ENCODE measurements around the gene SPSB4.
A peak's percentile ranks its signal among the peaks of the same experiment; 100 is the strongest.

The SPSB4 gene

DNA sequence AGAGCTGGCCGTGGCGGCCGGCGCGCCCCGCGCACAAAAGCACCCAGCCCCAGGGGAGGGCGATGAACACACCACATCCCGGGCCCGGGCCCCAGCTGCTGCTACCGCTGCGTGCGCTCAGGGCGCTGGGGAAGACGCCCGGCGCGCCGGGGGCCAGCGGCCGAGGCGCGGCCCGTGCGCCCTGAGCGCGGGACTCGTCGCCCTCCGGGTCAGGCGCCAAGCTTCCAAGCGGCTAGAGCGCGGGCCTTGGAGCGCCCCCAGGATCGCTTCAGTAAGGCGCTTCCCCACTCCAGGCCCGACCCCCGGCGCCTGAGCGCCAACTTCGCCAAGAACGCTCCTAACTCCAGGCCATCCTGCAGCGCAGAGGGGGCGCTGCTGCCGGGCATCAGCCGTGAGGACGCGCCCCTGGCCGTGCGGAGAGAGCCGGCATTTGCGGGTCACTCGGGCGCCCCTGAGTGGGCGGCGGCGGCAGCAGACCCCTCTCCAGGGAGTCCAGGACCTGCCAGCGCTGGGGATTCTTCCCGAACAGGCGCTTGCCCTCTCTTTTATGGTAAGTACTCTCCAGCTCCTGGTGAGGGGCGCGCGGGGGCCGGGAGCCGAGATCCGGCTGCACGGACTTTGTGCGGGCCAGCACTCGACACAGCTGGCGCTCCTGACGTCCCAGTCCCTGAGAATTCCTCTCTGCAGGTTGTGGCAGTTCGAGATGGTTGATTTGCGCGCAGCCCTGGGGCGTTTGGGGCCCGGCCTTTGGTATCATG, 475 bp downstream of the SPSB4 start:
- ATAC-seq = peak; percentile 49
- TF ChIP-seq, protein P1, sequence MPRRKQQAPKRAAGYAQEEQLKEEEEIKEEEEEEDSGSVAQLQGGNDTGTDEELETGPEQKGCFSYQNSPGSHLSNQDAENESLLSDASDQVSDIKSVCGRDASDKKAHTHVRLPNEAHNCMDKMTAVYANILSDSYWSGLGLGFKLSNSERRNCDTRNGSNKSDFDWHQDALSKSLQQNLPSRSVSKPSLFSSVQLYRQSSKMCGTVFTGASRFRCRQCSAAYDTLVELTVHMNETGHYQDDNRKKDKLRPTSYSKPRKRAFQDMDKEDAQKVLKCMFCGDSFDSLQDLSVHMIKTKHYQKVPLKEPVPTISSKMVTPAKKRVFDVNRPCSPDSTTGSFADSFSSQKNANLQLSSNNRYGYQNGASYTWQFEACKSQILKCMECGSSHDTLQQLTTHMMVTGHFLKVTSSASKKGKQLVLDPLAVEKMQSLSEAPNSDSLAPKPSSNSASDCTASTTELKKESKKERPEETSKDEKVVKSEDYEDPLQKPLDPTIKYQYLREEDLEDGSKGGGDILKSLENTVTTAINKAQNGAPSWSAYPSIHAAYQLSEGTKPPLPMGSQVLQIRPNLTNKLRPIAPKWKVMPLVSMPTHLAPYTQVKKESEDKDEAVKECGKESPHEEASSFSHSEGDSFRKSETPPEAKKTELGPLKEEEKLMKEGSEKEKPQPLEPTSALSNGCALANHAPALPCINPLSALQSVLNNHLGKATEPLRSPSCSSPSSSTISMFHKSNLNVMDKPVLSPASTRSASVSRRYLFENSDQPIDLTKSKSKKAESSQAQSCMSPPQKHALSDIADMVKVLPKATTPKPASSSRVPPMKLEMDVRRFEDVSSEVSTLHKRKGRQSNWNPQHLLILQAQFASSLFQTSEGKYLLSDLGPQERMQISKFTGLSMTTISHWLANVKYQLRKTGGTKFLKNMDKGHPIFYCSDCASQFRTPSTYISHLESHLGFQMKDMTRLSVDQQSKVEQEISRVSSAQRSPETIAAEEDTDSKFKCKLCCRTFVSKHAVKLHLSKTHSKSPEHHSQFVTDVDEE (CRISPR knock-in tag; IDR thresholded peaks at IDR 0.05) = no peak
- TF ChIP-seq ISL1 (CRISPR knock-in tag; IDR thresholded peaks at IDR 0.05) (no peak), TCF4 (CRISPR knock-in tag; IDR thresholded peaks at IDR 0.05; ENCODE audit: borderline replicate concordance) (no peak), OSR1 (CRISPR knock-in tag; IDR thresholded peaks at IDR 0.05) (no peak), ARNTL (CRISPR knock-in tag; IDR thresholded peaks at IDR 0.05; ENCODE audit: borderline replicate concordance, low read depth) (no peak), ESRRG (CRISPR knock-in tag; IDR thresholded peaks at IDR 0.05) (no peak), CSDC2 (CRISPR knock-in tag; IDR thresholded peaks at IDR 0.05) (no peak), PPARA (CRISPR knock-in tag; IDR thresholded peaks at IDR 0.05; ENCODE audit: borderline replicate concordance) (no peak), ZNF8 (CRISPR knock-in tag; IDR thresholded peaks at IDR 0.05) (no peak)
- TF ChIP-seq, protein P2, sequence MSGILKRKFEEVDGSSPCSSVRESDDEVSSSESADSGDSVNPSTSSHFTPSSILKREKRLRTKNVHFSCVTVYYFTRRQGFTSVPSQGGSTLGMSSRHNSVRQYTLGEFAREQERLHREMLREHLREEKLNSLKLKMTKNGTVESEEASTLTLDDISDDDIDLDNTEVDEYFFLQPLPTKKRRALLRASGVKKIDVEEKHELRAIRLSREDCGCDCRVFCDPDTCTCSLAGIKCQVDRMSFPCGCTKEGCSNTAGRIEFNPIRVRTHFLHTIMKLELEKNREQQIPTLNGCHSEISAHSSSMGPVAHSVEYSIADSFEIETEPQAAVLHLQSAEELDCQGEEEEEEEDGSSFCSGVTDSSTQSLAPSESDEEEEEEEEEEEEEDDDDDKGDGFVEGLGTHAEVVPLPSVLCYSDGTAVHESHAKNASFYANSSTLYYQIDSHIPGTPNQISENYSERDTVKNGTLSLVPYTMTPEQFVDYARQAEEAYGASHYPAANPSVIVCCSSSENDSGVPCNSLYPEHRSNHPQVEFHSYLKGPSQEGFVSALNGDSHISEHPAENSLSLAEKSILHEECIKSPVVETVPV (CRISPR knock-in tag; IDR thresholded peaks at IDR 0.05) = no peak
- TF ChIP-seq, protein P3, sequence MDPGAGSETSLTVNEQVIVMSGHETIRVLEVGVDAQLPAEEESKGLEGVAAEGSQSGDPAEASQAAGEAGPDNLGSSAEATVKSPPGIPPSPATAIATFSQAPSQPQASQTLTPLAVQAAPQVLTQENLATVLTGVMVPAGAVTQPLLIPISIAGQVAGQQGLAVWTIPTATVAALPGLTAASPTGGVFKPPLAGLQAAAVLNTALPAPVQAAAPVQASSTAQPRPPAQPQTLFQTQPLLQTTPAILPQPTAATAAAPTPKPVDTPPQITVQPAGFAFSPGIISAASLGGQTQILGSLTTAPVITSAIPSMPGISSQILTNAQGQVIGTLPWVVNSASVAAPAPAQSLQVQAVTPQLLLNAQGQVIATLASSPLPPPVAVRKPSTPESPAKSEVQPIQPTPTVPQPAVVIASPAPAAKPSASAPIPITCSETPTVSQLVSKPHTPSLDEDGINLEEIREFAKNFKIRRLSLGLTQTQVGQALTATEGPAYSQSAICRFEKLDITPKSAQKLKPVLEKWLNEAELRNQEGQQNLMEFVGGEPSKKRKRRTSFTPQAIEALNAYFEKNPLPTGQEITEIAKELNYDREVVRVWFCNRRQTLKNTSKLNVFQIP (CRISPR knock-in tag; IDR thresholded peaks at IDR 0.05; ENCODE audit: borderline replicate concordance, low read depth) = no peak
- TF ChIP-seq, protein P4, sequence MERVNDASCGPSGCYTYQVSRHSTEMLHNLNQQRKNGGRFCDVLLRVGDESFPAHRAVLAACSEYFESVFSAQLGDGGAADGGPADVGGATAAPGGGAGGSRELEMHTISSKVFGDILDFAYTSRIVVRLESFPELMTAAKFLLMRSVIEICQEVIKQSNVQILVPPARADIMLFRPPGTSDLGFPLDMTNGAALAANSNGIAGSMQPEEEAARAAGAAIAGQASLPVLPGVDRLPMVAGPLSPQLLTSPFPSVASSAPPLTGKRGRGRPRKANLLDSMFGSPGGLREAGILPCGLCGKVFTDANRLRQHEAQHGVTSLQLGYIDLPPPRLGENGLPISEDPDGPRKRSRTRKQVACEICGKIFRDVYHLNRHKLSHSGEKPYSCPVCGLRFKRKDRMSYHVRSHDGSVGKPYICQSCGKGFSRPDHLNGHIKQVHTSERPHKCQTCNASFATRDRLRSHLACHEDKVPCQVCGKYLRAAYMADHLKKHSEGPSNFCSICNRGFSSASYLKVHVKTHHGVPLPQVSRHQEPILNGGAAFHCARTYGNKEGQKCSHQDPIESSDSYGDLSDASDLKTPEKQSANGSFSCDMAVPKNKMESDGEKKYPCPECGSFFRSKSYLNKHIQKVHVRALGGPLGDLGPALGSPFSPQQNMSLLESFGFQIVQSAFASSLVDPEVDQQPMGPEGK (CRISPR knock-in tag; IDR thresholded peaks at IDR 0.05; ENCODE audit: borderline replicate concordance) = no peak
- TF ChIP-seq, protein P5, sequence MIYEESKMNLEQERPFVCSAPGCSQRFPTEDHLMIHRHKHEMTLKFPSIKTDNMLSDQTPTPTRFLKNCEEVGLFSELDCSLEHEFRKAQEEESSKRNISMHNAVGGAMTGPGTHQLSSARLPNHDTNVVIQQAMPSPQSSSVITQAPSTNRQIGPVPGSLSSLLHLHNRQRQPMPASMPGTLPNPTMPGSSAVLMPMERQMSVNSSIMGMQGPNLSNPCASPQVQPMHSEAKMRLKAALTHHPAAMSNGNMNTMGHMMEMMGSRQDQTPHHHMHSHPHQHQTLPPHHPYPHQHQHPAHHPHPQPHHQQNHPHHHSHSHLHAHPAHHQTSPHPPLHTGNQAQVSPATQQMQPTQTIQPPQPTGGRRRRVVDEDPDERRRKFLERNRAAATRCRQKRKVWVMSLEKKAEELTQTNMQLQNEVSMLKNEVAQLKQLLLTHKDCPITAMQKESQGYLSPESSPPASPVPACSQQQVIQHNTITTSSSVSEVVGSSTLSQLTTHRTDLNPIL (CRISPR knock-in tag; IDR thresholded peaks at IDR 0.05; ENCODE audit: low read depth) = no peak

DNA sequence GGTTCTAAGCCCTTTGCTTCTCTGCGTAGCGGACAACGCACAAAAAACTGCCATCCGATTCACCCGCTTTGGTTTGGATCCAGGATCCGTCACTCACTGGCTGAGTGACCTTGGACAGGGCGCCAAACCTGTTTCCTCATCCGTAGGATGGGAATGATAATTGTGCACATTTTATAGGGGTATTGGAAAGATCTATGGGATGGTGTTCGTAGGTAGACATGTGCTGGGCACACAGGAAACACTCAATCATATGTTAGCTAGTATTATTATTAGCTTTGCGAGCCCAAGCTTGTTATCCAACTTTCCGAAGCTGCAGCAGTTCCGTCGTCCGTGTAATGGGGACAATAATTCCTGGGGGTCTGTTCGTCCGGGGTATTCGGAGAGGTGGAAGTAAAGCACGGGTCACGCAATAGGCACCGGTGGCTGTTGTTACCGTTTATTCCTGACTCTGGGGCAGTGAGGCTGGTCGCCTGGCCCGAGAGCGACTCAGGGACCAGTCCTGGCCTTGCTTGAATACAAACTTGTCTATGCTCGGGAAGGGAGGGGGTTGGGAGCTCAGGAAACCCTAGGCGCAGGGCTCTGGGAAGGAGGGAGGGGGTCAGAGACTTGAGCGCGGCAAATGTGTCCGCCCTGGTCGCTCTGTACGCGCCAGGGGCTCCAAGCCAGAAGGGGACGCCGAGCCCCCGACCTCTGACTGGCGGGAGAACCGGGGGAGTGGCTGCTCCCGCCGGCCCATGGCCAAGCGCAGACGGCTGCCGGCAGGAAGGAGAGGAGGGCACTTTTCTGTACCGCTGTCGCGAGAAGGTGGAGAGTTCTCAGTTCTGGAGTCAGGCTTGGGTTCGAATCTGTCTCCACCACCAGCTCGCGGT, 1.3 kb downstream of the SPSB4 start:
- TF ChIP-seq ISL1 (CRISPR knock-in tag; IDR thresholded peaks at IDR 0.05) (no peak), ZNF8 (CRISPR knock-in tag; IDR thresholded peaks at IDR 0.05) (no peak), ZFP30 (CRISPR knock-in tag; IDR thresholded peaks at IDR 0.05) (no peak), SNAI2 (CRISPR knock-in tag; IDR thresholded peaks at IDR 0.05) (no peak)
- TF ChIP-seq, protein P3 (CRISPR knock-in tag; IDR thresholded peaks at IDR 0.05; ENCODE audit: borderline replicate concordance, low read depth) = no peak
- ATAC-seq = peak; percentile 9; the same call in 1 of the 3 replicates

DNA sequence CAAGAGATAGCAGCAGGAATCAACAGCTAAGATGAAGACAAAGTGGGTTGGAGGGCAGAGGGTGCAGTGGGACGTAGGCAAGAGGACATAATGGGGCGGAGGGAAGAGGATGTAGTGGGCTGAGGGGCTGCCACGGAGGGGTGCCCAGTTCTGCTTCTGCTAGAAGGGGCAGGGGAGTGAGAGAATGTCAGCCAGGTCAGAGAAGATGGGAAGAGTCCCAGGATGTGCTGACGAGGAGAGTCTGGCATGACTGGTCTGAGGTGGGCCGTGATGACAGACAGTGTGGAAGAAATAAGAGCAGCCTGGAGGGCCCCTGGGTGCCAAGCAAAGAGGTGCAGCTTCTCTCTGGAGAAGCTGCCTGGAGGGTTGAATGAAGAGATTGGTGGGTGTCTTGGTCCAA, 4.0 kb downstream of the SPSB4 start:
- no peak for TF ChIP-seq SNAI2 (CRISPR knock-in tag; IDR thresholded peaks at IDR 0.05)
- no peak for TF ChIP-seq ZNF70 (CRISPR knock-in tag; IDR thresholded peaks at IDR 0.05)
- TF ChIP-seq, protein P4 (CRISPR knock-in tag; IDR thresholded peaks at IDR 0.05; ENCODE audit: borderline replicate concordance) = no peak
- TF ChIP-seq ZNF565 (CRISPR knock-in tag; conservative IDR thresholded peaks at IDR 0.05; ENCODE audit: low read depth) = no peak
- TF ChIP-seq, protein P5 (CRISPR knock-in tag; IDR thresholded peaks at IDR 0.05; ENCODE audit: low read depth) = no peak
- ATAC-seq = no peak
